Spleen (tissue), 11 donors: ENCODE measurements around the gene PSENEN. TPM values are rescaled to one million over a fixed set of nuclear protein-coding genes. Genes with fewer than 3 reads are reported as not detected.

Experiments
- DNase-seq: peaks from one replicate; pipeline ENCODE4 v3.0.0-alpha.2; 2020
- H3K27ac ChIP-seq, 8 donors: fragments of 200-600 bp; sonication (generic) in 7 of 8; 1 replicate in 4 of 8; 2 replicates in 4 of 8; pipeline versions ENCODE4 v1.5.0 to v1.8.0; 2016 to 2021; ENCODE audit warnings: inconsistent platforms in 4 of 8, mild to moderate bottlenecking in 4 of 8, moderate library complexity in 1 of 8
- H3K27me3 ChIP-seq, 7 donors: fragments of 200-600 bp; sonication (generic) in 6 of 7; replicated peaks in 1 of 7; 1 replicate in 4 of 7; 2 replicates in 3 of 7; pipeline versions ENCODE4 v1.5.0 to v1.8.0; 2016 to 2021; ENCODE audit warnings: inconsistent platforms in 3 of 7, mild to moderate bottlenecking in 1 of 7
- H3K36me3 ChIP-seq, 6 donors: fragments of 200-600 bp; sonication (generic) in 5 of 6; 1 replicate in 4 of 6; 2 replicates in 2 of 6; pipeline versions ENCODE4 v1.5.0 to v1.8.0; 2016 to 2021; ENCODE audit warnings: inconsistent platforms in 2 of 6
- H3K4me1 ChIP-seq, 6 donors: fragments of 200-600 bp; sonication (generic) in 5 of 6; 1 replicate in 3 of 6; 2 replicates in 3 of 6; pipeline versions ENCODE4 v1.5.0 to v1.8.0; 2016 to 2021; ENCODE audit warnings: inconsistent platforms in 3 of 6
- H3K4me3 ChIP-seq, 8 donors: fragments of 200-600 bp; sonication (generic) in 7 of 8; 1 replicate in 4 of 8; 2 replicates in 4 of 8; pipeline versions ENCODE4 v1.5.0 to v1.8.0; 2016 to 2021; ENCODE audit warnings: inconsistent platforms in 4 of 8, mild to moderate bottlenecking in 4 of 8, moderate library complexity in 2 of 8
- H3K9me3 ChIP-seq, 8 donors: fragments of 200-600 bp; sonication (generic) in 7 of 8; 1 replicate in 4 of 8; 2 replicates in 4 of 8; pipeline versions ENCODE4 v1.5.0 to v1.8.0; 2016 to 2021; ENCODE audit warnings: inconsistent platforms in 4 of 8
- POLR2A ChIP-seq, 3 donors: fragments of 450-650 bp; IDR thresholded peaks; one replicate each; pipeline ENCODE4 v1.5.1; 2017; ENCODE audit warnings: antibody characterized with exemption in 3 of 3, mild to moderate bottlenecking in 1 of 3
- POLR2AphosphoS5 ChIP-seq, 3 donors: sonication (generic); formaldehyde crosslinking; IDR thresholded peaks; one replicate each; pipeline ENCODE4 v1.5.1; 2017; ENCODE audit warnings: antibody characterized with exemption in 3 of 3
- WGBS, 5 donors: extraction: QIAGEN DNeasy Blood & Tissue Kit in 3 of 5; methylation state at CpG; one replicate each; pipeline versions ENCODE4 v1.1.5 to v1.1.7; 2013 to 2018; 5-methylcytosine and 5-hydroxymethylcytosine counted together
- intact Hi-C: fragments of 100-400 bp; cut with DNase I; formaldehyde crosslinking; loops from one replicate; pipeline ENCODE4 v1.15.0; 2023; ENCODE audit warnings: low total_unique reads
- polyA plus RNA-seq, 3 donors: library from polyadenylated mRNA; stranded (reverse); fragments of 200-250 nt; gene quantifications; one replicate each; pipeline ENCODE4 v1.2.1, GENCODE V29; 2013
- total RNA-seq, 7 donors: library from RNA; depleted of rRNA in 3 of 7; stranded (reverse); fragments of >200 nt in 3 of 7; fragmentation: NEBNext Ultra II Directional in 4 of 7; extraction: Animal tissue kit (Norgen Biotek cat#: 25700) in 4 of 7; gene quantifications; one replicate each; pipeline versions ENCODE4 v1.1.0 to v1.2.1, GENCODE V29; 2016 to 2021
- TF ChIP-seq, protein P1 (sequence below), 11 experiments: fragments of 200-600 bp in 7 of 11; fragments of 450-650 bp in 4 of 11; sonication (generic) in 4 of 11; IDR thresholded peaks in 8 of 11; conservative IDR thresholded peaks in 3 of 11; 1 replicate in 7 of 11; 2 replicates in 4 of 11; pipeline versions ENCODE4 v1.4.0 to v1.8.0; 2016 to 2021; ENCODE audit warnings: antibody characterized with exemption in 11 of 11, inconsistent platforms in 4 of 11, mild to moderate bottlenecking in 1 of 11
- donor health status: healthy with polysubstance abuse.
- donor health status: DM: no; HTN: no; CAD: no; lungs with moderate emphysema.
- donor health status: DM: no; HTN: no; CAD: no.
- donor health status: Bipolar disorder and iron deficiency.
- donor health status: healthy.
- donor health status: DM: no; HTN: no; CAD: no.
- donor health status: DM: yes; HTN: yes; CAD: no.

The PSENEN gene
- total and polyA plus RNA-seq, 10 donors, result 37.5 to 71.3 (median 51.0) TPM

DNA sequence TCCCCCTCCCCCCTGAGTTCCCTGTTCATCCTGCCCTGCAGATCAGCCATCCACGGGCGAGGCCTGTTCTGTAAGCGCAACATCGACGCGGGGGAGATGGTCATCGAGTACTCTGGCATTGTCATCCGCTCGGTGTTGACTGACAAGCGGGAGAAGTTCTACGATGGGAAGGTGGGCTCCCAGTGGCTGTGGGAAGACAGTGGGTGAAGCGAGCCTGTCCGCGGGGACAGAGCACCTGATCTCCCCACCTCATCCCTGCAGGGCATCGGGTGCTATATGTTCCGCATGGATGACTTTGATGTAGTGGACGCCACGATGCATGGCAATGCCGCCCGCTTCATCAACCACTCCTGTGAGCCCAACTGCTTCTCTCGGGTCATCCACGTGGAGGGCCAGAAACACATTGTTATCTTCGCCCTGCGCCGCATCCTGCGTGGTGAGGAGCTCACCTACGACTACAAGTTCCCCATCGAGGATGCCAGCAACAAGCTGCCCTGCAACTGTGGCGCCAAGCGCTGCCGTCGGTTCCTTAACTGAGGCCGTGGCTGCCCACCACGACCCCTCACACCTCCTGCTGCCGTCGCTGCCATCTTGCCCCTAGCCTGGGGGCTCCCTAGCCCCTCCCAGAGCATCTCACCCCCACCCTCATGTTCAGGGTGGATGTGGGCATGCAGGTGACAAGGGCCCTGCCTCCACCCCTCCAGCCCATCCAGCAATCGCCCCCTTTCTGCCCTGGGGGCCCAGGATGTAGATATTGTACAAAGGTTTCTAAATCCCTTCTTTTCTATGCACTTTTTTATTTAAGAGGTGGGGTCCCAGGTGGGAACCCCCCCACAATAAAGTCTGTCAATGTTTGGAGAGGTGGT is 7.2 kb upstream of the PSENEN start:
- Histone ChIP-seq H3K9me3 (no peaks in the 10 kb centered on the region), H3K4me1 (peaks cover 8 to 65% (median 38%) of the 10 kb centered on the region in 6 donors), H3K4me3 (no peak overlapping the region), H3K27ac (peak overlapping the region in 3 of 8 donors; percentile 46 to 100 (median 100)), H3K27me3 (no peaks in the 10 kb centered on the region), H3K36me3 (peaks cover 0 to 65% (median 62%) of the 10 kb centered on the region in 6 donors)
- DNase-seq, result no peak
- 89 to 95% (median 90%) methylated on average over 26 to 37 of the region's 37 CpGs for WGBS, 5 donors
- intact Hi-C loops, result no loop called here
- TF ChIP-seq, protein P1, sequence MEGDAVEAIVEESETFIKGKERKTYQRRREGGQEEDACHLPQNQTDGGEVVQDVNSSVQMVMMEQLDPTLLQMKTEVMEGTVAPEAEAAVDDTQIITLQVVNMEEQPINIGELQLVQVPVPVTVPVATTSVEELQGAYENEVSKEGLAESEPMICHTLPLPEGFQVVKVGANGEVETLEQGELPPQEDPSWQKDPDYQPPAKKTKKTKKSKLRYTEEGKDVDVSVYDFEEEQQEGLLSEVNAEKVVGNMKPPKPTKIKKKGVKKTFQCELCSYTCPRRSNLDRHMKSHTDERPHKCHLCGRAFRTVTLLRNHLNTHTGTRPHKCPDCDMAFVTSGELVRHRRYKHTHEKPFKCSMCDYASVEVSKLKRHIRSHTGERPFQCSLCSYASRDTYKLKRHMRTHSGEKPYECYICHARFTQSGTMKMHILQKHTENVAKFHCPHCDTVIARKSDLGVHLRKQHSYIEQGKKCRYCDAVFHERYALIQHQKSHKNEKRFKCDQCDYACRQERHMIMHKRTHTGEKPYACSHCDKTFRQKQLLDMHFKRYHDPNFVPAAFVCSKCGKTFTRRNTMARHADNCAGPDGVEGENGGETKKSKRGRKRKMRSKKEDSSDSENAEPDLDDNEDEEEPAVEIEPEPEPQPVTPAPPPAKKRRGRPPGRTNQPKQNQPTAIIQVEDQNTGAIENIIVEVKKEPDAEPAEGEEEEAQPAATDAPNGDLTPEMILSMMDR (IDR thresholded peaks at IDR 0.05 in 8 of 11, conservative IDR thresholded peaks at IDR 0.05 in 3 of 11), result no peak
- peak in 1 of 3 donors; percentile 71 for TF ChIP-seq POLR2AphosphoS5 (IDR thresholded peaks at IDR 0.05)

DNA sequence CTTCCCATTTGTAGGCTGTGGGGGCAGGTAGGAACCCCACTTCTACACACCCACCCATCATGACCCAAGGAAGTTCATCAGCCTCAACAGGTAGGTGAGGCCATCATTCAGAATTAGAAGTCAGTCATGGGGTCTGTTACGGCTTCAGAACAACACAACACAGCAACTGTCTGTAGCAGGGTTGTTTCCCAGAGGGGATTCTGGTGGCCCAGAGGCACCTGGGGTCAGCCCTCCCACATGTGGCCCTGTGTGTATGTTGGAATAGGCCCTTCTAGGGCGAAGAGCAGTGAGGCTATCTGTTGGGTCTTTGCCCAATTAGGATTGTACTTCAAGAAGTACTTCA is 6.6 kb upstream of the PSENEN start:
- Histone ChIP-seq H3K27ac (peak overlapping the region in 3 of 8 donors; percentile 100), H3K36me3 (peaks cover 0 to 63% (median 56%) of the 10 kb centered on the region in 6 donors)

DNA sequence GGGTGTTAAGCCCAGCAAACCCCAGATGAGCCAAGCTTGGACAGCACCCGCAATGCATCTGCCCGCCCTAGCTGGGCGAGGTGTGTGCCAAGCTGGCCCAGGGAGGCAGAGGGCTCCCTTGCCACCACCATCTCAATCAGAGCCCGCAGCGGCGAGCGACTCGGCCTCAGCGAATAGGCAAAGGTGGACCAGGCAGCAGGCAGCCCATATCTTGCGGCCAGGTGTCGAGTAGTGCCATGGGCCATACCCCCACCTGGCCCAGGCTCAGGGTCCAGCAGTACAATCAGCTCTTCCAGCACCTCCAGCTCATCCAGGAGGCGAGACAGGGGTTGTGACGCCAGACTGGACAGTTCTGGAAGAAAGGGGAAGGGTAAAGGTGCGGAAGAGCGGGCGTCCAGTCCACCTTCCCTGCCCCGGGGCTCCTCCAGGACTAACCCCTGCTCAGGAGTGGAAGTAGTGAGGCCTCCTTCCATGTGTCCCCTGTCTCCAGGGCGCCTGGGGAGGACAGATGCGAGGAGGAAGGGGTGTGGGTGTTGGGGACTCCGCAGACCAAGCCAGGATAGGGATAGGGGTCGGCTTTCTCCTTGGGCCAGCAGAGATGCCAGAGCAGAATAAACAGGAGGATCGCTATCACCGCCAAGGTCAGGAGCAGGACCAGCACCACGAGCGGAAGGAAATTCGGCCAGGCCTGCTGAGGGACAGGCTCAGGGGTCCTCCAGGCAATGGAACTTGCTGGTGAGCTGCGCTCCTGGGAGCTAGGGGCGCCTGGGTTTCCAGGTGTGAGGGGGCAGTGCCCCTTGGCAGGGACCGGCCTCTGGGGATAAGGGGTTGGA is 6.0 kb upstream of the PSENEN start:
- Histone ChIP-seq H3K36me3 (peaks cover 0 to 58% (median 49%) of the 10 kb centered on the region in 6 donors), H3K9me3 (no peaks in the 10 kb centered on the region), H3K27ac (peak overlapping the region; percentile 68 to 100 (median 97)), H3K27me3 (no peaks in the 10 kb centered on the region), H3K4me3 (peak overlapping the region; percentile 60 to 85 (median 70)), H3K4me1 (peaks cover 15 to 77% (median 50%) of the 10 kb centered on the region in 6 donors)
- intact Hi-C loops, result no loop called here
- 74 to 84% (median 82%) methylated on average over 17 to 29 of the region's 29 CpGs for WGBS, 5 donors
- peak; percentile 86 for DNase-seq
- peak in 2 of 3 donors; percentile 47 to 76 for TF ChIP-seq POLR2AphosphoS5 (IDR thresholded peaks at IDR 0.05)
- TF ChIP-seq, protein P1 (IDR thresholded peaks at IDR 0.05 in 8 of 11, conservative IDR thresholded peaks at IDR 0.05 in 3 of 11), result no peak

More for the DNA sequence above, 6.6 kb upstream of the PSENEN start:
- TF ChIP-seq, protein P1 (IDR thresholded peaks at IDR 0.05 in 8 of 11, conservative IDR thresholded peaks at IDR 0.05 in 3 of 11), result no peak
- no peak for TF ChIP-seq POLR2A (IDR thresholded peaks at IDR 0.05)
- no peak for TF ChIP-seq POLR2AphosphoS5 (IDR thresholded peaks at IDR 0.05)
- intact Hi-C loops, result no loop called here
- DNase-seq, result no peak
- no peaks in the 10 kb centered on the region for H3K9me3 ChIP-seq
- WGBS, 5 donors, result 87 to 100% (median 90%) methylated on average over 1 to 2 of the region's 2 CpGs
- no peak overlapping the region for H3K4me3 ChIP-seq
- H3K27me3 ChIP-seq, result no peaks in the 10 kb centered on the region
- H3K4me1 ChIP-seq, result peaks cover 9 to 71% (median 44%) of the 10 kb centered on the region in 6 donors

DNA sequence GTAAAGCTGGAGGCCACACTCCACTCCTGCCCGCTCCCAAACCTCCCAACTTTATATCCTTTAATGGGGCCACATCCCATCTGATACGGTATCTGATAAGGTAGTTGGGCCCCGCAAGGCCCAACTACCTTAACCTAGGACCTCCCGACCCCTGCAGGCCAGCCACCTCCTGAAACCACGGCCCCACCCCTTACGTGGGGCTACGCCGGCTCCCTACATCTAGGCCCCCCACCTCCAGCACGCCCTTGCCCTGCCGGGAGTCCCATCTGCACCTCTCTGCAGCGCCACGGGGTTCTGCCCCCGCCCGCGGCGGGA is 5.4 kb upstream of the PSENEN start:
- intact Hi-C loops, result no loop called here
- Histone ChIP-seq H3K9me3 (no peaks in the 10 kb centered on the region), H3K4me1 (peaks cover 16 to 80% (median 53%) of the 10 kb centered on the region in 6 donors), H3K27me3 (no peaks in the 10 kb centered on the region), H3K36me3 (peaks cover 0 to 53% (median 44%) of the 10 kb centered on the region in 6 donors), H3K27ac (peak overlapping the region; percentile 68 to 100 (median 97)), H3K4me3 (peak overlapping the region; percentile 60 to 85 (median 70))
- 2 to 12% (median 8%) methylated on average over 8 to 16 of the region's 16 CpGs for WGBS, 5 donors
- DNase-seq, result no peak
- TF ChIP-seq POLR2AphosphoS5 (IDR thresholded peaks at IDR 0.05), result no peak
- TF ChIP-seq, protein P1 (IDR thresholded peaks at IDR 0.05 in 8 of 11, conservative IDR thresholded peaks at IDR 0.05 in 3 of 11), result peak in 1 of 11 experiments; percentile 8
